ENCODE results near the gene POU2F2.

The POU2F2 gene

DNA sequence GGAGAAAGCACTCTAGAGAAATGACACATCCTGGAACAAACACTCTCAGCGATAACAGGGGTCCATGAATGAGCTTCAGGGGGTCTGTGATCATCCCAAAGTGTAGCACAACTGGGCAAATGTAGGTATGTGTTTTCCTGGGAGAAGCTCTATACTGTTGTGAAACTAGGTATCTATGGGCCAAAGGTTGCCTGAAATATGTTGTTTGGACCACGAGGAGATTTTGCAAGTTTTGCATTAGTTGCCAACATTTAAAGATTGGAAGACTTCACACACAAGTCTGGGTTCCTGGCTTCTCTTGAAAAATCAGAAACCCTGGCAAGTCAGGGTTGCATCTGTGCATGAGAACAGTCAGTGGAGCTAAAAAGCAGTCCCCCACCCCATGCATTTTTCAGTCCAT is 26.7 kb upstream of the POU2F2 start:
- DNase-seq = no peak
- intact Hi-C loops (cut with DNase I) = no loop called here

DNA sequence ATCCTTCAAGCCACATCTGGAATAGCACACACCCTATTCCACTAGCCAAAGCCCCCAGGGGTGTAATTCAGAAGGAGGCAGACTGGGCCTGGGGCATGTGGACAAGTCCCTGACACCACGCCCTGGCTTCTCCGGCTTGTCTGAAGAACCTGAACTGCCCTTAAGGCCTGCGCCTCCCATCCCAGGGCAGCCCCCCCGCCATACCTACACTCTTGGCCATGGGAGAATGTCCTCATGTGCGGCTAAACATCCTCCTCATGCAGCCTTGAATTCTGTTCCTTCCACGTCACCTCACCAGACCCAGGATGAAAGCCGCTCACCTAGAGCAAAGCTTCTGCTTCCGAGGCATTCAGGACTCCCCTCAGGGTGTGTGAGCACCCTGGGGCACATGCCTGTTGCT is 24.3 kb upstream of the POU2F2 start:
- intact Hi-C loops (cut with DNase I) = no loop called here
- no peak for DNase-seq

DNA sequence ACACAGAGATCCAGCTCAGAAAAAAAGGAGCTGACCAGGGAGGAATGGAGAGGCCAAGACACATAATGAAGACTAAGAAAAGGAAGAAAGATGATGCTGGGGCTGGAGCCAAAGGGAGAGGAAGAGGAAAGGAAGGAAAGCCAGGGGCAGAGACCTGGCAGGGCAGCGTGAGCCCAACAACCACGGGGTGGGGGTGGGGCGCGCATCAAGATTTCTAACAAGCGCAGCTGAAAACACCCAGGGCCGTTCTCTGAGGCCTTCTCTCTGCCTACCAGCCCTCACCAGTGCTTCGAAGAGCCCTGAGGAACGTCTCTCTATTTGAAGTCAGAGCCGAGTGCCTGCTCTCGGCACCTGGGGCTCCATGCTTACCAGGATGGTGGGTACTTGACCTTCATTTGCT is 23.6 kb upstream of the POU2F2 start:
- DNase-seq = no peak
- intact Hi-C loops (cut with DNase I) = no loop called here

DNA sequence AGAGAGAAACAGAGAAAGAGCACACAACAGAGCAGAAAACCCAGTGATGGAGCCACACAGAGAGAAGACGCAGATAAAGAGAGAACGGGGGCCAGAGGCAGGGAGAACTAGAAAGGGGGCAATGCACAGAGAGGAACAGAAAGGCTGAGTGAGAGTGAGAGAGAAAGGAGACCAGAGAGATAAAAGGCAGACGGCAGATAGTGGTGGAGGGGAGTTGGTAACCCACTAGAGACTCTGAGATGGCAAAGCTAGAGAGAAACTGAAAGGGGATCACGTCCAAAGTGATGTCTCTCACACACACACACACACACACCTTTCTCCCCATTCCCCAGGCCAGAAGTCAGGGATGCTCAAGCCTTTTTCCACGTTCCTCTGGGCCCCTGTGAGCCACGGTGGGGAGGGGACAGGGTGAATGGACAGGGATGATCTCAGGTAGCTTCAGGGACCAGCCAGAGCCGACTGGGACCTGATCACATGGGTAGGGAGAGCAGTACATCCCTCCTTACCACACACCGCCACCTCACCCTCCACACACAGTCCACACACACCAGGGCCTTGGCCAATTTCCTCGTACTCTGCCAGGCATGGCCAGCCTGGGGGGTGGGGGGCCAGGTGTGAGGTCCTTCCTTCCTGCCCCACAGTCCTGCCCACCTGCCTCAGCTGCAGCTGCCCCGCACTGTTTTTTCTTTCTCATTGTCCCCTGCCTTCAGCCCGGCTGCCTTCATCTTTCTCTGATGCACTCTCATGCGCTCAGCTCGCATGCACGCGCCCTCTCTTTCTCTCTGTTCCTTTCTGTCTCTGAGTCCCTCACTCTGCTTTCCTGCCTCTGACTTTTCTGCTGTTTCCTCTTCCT is 22.5 kb upstream of the POU2F2 start:
- DNase-seq = no peak
- intact Hi-C loops (cut with DNase I) = no loop called here

DNA sequence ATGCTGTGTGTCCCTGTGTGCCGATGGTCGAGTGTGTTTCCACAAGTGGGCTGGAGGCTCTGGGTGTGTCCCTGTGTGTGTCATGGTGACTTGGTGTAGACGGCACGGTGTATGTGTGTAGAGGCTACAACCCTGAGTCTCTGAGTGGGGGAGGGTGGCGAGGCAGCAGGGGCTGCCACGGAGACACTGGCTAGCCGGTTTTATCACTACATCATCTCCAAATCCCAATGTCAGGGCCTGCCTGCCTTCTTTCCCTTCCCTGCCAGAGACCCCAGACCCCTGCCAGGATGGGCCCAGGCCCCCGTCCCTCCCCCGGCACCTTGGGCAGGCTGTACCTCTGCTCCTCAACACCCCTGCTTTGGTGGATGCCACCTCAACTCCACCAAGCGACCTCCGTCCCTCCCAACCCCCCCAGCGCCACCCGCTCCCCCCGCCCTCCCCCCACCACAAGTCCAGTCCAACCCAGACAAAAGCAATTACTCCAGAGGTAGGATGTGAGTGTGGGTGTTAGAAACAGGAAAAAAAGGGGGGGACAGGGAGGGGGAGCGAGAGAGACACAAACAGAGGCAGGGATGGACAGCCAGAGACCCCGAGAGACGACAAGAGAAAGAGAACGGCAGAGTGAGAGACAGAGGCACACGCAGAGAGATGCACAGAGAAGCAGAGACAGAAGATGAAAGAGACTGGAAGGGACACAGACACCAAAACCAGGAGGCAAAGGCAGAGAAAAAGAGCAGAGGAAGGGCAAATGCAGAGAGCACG is 21.6 kb upstream of the POU2F2 start:
- intact Hi-C loops (cut with DNase I) = no loop called here
- no peak for DNase-seq

DNA sequence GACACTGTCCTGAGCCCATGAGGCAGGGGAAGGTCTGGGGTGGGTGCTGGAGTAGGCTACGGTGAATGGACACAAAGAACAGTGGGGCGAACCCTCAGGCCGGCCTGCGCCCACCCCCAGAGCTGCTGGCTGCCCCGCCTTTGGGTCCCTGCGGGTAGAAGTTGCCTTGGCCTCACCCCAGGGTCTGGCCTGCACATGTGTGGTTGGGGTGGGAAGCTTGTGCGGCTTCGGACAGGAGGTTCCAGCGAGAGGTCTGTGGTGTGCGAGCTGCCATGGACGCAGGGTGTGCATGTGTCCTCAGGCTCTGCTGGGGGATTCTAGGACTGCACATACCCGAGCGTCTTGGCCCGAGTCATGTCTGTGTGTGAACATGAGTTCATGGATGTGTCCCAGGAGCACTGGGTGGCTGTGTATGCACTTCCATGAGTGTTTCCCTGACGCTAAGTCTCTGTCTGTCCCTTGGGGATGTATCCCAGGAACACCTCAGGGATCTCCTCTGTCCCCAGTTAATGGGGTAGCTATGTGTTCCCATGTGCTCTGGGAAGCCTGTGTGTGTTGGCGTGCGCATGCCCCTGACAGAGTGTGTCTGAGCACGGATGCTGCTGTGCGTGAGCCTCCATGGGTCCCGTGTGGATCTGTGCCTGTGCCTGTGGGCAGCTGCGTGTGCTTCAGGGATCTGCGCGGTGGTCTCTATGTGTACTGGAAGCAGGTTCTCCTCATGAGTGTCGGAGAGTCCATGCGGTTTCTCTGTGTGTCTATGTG is 20.8 kb upstream of the POU2F2 start:
- no peak for DNase-seq
- intact Hi-C loops (cut with DNase I) = no loop called here

DNA sequence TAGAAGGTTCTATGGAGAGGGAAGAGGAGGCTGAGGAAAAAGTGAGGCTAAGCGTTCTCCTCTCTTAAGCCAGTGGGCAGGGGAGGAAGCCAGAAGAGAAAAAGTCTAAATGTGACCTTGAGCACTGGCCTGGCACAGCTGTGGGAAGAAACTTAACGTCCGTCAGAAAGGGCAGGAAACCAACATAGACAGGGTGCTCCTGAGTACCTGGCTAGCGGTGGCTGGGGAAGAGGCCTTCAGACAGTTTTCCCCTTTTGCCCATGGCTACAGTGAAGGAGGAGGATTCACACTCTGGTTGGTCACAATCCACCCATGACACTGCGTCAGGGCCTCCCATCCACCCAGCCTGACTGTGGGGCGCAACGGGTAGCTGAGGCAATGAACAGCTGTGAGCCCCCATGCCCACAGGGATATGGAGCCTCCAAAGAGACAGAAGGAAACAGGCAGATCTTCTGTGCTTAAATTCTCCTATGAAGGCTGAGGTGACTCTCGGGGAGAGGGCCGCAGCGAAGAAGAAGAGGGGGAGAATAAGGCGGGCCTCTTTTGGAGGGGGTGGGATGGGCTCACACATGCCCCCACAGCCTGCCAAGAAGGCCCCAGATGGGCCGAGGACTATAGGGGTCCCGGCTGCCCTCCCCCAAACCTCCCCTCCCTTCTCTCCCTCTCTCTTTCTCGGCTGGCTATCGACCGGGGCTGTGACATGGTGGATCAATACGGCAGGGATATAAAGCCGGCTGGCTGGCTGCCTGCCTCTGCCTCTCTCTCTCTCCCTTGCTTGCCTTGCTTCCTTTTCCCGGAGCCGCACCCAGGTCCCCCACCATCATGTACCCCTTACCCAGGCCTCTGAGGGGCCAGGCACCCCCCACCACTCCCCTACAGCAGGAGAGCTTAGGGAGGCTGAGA is 19.8 kb upstream of the POU2F2 start:
- intact Hi-C loops (cut with DNase I) = no loop called here
- no peak for DNase-seq

DNA sequence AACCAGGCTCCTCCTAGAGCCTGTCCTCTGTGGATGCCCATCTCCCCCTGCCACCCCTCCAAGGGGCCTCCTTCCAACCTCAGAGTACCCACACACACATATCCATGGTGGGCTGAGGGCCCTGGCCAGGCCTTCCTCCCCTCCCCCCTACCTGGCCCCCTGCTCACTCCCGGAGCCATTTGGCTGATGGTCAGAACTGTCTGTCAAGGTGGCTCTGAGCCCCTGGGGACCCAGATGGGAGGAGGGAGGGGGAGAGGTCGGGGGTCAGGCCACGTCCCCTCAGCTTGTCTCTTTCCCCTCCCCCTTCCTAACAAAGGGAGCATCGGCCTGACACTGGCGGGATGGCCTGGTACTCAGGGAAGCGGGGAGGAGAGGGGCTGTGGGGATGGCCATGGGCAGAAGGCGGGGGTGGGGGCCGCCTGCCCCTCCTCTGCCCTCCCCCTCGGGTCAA is 18.7 kb upstream of the POU2F2 start:
- DNase-seq = no peak
- intact Hi-C loops (cut with DNase I) = no loop called here

DNA sequence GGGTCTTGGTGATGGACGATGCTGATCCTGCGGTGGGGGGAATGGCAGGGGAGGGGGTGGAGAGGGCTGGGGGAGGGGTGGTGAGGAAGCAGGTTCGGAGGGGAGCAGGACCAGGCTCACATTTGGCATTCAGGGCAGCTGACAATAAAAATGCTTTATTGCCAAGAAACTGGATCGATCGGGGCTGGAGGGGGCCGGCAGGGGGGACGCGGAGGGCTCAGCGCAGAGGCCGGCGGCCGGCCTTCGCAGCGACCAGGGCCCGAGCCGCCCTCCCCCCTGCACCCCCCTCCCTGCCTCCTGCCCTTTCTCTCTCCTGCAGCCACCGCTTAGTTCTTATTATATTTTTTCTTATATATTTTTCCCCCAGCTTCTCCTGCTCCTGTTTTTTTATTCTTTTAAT is 18.1 kb upstream of the POU2F2 start:
- peak in 1 of 42 donors; percentile 7 for DNase-seq
- intact Hi-C loops (cut with DNase I) = no loop called here

DNA sequence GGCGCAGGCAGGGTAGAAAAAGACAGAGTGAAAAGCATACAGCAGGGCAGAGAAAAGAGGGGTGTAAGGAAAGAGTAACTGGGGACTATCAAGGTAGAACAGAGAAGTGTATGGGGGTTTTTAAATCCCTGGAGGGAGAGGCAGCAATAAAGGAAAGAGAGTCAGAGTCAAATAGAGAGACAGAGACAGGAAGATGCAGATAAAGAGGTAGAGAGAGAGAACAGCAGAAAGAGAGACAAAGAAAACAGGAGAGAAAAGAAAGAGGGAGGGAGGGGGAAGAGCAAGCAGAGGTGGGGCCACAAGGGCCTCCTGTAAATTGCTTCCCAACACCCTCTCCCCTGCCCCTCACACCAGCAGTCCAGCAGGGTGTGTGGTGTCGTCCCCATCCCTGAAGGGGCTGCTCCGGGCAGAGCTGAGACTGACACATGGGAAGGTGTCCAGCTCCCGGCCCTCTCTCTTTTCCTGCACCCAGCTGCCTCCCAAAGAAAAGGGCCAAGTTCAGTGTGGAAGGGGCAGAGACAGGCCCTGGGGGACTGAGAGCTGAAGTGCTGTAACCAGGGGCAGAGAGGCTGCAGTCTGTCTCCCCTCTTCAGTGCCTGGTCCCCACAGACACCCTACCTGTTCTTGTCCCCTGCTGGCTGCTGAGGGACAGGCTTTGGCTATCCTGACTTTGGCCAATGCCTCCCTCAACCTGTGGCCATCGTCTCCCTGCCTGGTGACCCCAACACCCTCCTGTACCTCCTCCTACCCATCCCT is 17.4 kb upstream of the POU2F2 start:
- DNase-seq = no peak
- intact Hi-C loops (cut with DNase I) = no loop called here

DNA sequence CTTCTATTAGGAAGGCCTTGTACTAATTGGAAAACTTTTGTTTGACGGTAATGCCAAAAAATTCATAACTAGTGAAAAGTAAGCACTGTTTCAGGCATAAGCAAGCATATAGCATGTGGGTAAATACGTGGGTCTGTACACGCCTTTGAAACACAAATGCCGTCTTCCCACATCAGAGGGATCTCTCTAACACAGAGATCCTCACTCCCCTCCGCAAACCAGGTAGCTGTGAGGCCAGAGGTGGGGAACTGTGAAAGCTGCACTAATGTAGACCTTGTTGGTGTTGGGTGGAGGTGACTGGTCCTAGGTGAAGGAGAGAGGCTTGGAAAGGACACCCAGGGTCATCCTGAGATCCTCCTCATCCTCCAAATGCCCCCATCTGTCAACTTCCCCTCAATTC is 16.0 kb upstream of the POU2F2 start:
- no peak for DNase-seq
- intact Hi-C loops (cut with DNase I) = no loop called here

DNA sequence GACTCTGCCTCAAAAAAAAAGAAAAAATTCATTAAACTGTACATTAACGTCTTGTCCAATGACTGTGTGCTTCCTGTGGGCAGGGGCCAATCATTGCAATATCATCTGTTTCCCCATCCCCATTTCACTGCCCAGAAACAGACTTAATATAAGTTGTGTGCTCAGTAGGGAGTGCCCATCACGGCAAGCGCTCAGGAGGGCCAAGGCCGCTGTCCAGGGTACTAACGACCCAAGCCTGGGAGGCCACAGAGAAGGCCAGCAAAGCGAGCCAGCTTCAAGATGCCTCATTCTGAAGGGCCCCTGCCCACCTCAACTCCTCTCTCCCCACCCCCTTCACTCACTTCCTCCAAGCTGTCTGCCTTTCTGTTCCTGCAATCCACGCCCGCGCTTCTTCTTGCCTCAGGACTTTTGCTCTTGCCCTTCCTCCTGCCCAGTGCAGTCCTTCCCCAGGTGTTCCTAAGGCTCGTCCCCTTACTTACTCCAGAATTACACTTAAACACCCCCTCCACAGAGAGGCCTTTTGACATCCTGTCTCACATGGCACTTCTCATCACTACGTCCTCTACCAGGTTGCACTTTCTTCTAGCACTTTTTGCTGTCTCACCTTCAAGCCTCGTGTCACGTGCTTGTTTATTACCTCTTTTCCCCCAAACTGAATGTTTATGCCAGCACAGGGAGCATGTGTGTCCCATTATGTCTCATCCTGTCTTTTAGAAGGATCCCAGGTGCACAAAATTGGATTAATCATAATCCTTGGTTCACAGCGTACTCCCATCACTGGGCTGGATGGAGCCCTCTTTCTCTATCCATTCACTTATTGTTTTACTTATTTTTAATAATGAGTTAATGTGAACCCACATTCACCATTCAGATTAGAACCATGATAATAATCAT is 11.3 kb upstream of the POU2F2 start:
- DNase-seq = no peak
- intact Hi-C loops (cut with DNase I) = no loop called here

DNA sequence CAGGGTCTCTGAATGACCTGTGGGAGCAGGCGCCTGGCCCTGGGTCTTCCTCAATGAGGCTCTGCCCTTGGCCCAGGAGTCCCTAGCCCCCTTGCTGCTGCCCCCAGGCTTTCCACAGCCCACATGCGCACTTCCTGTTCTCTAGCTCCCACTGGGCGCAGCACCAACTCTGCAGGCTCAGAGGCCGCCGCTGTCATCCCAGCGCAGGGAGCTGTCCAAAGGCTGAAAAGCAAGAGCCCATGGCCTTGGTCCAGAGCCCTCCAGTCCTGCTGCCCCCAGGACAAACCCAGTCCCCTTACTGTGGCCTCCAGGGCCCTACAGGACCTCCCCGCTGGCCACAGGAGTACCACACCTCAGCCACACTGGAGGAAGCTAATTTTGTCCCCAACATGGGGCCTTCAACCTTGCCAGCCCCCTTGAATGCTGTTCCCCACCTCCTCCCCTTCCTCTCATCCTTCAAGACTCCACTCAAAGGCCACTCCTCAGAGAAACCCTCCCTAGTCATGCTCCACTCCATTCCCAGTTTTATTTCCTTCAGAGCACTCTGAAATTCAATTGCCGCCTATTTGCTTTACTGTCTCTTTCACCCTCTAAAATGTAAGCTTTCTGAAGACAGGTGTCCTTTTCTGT is 8.0 kb upstream of the POU2F2 start:
- DNase-seq = peak in 36 of 42 donors; percentile 8 to 62 (median 40)
- intact Hi-C loops (cut with DNase I) = no loop called here

DNA sequence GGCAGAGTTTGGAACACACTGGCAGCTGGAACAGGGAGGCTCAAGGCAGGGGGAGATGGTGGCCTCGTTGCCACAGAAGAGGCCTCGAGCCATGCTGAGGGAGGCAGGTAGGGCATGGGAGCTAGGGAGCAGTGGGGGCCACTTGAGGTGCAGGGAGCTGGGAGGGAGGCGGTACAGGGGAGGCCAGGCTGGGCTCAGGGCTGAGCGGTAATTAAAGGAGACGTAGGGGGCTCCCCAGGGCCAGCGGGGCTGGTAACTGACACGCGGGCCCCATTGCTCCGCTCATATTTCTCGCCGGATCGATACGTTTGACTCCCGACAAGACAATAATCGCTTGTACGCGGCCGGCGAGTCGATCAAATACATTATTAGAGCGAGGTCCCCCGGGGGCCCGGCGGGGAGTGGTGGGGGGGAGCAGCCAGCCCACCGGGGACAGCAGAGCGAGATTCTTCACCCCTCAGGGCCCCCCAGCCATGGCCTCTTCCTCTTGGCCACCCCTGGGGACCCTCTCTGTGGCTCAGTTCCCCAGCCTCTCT is 2.4 kb upstream of the POU2F2 start:
- intact Hi-C loops (cut with DNase I) = loop anchor here (5.0 kb wide), 1 partner anchor 48 kb away; no protein-coding TSS in a partner anchor
- DNase-seq = no peak

DNA sequence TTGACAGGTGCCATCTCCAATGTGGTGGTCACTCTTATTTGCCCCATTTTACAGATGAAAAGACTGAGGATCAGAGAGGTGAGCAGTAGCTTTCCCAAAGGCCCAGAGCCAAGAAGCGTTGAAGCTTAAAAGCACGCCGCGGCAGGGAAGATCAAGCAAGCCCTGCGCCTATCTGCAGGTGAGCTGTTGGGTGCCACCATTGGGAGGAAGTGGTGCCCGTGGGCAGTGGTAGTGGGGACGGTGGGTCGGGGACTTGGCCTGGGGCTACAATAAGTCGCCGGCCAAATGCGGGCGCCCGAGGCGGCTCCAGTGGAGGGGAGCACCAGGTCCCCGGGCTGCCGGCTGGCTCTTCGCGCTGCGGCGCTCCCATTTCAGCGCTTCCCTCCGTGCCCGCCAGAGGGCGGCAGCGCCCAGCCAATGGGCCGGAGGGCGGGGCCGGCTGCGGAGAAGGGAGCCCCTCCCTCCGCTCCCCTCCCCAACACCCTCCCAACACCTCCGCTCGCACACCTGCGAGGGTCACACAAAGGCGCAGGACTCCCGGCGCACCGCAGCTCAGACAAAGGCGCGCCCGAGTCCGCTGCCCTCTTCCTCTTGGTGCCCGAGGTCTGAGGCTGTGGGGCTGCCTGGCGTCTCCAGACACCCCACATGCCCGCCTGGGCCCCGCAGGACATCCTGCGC is 744 bp upstream of the POU2F2 start:
- peak; percentile 24 to 90 (median 80) for DNase-seq
- intact Hi-C loops (cut with DNase I) = loop anchor here (5.0 kb wide), 1 partner anchor 49 kb away; no protein-coding TSS in a partner anchor
